HT-29 (cell line): ENCODE measurements around the gene TMEM214. TPM values are rescaled to one million over a fixed set of nuclear protein-coding genes. Genes with fewer than 3 reads are reported as not detected.

ENCODE experiments used
- DNase-seq: peaks from one replicate; pipeline ENCODE4 v3.0.0-alpha.2; 2015; ENCODE audit warnings: low spot score
- total RNA-seq: library from RNA; depleted of rRNA; stranded (reverse); fragments of >200 nt; shearing (Covaris generic); gene quantifications from 2 replicates; pipeline ENCODE4 v1.2.3, GENCODE V29; 2014; rRNA removed

Gene TMEM214
- total RNA-seq, 1 experiment from 2014 or later, result 42.0 TPM

GRCh38 chr2:27084297-27085061 lies 51.7 kb downstream of the TMEM214 start:
- DNase-seq, result no peak

- no peak for DNase-seq
Measured at GRCh38 chr2:27085062-27085672, 52.4 kb downstream of the TMEM214 start.

GRCh38 chr2:27085673-27086089 lies 52.9 kb downstream of the TMEM214 start:
- peak; percentile 50 for DNase-seq

GRCh38 chr2:27086090-27086723 lies 53.4 kb downstream of the TMEM214 start:
- DNase-seq, result peak; percentile 91

DNA sequence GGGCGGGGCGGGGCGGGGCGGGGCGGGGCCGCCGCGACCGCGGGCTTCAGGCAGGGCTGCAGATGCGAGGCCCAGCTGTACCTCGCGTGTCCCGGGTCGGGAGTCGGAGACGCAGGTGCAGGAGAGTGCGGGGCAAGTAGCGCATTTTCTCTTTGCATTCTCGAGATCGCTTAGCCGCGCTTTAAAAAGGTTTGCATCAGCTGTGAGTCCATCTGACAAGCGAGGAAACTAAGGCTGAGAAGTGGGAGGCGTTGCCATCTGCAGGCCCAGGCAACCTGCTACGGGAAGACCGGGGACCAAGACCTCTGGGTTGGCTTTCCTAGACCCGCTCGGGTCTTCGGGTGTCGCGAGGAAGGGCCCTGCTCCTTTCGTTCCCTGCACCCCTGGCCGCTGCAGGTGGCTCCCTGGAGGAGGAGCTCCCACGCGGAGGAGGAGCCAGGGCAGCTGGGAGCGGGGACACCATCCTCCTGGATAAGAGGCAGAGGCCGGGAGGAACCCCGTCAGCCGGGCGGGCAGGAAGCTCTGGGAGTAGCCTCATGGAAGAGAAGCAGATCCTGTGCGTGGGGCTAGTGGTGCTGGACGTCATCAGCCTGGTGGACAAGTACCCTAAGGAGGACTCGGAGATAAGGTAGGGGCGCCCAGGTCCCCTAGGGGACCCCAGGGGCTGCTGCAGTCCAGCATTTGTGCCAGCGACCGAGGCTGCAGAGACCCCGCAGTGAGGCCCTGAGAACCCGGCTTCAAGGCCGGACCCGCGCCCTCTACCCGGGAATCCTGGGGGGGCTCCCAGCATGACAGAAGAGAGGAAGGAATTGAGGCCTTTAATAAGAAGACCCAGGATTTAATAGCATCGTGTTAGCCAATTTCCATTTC lies 54.2 kb downstream of the TMEM214 start, which contains the start of gene KHK:
Gene KHK (plus strand): TSS at position 49 of the 870 bp plus-strand sequence. CDS start 488 bp downstream, at position 537.
- peak; percentile 52 for DNase-seq

- no peak for DNase-seq
Measured at GRCh38 chr2:27087823-27088410, 55.2 kb downstream of the TMEM214 start.

DNA sequence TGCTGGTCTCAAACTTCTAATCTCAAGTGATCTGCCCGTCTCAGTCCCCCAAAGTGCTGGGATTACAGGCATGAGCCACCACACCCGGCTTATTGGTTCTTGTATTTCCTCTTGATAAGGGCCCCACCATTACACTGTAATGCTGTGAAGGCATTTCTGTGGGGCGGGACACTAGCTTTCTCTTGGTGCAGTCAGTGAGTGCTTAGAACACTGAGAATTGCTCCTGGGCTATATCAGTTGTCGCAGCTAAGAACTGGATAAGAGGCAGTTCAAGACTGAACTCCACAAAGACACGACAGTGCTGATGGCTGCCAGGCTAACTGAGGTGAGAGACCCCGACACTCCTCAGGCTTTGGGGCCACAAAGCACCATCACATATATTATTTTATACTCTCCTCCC lies 55.9 kb downstream of the TMEM214 start:
- no peak for DNase-seq

DNA sequence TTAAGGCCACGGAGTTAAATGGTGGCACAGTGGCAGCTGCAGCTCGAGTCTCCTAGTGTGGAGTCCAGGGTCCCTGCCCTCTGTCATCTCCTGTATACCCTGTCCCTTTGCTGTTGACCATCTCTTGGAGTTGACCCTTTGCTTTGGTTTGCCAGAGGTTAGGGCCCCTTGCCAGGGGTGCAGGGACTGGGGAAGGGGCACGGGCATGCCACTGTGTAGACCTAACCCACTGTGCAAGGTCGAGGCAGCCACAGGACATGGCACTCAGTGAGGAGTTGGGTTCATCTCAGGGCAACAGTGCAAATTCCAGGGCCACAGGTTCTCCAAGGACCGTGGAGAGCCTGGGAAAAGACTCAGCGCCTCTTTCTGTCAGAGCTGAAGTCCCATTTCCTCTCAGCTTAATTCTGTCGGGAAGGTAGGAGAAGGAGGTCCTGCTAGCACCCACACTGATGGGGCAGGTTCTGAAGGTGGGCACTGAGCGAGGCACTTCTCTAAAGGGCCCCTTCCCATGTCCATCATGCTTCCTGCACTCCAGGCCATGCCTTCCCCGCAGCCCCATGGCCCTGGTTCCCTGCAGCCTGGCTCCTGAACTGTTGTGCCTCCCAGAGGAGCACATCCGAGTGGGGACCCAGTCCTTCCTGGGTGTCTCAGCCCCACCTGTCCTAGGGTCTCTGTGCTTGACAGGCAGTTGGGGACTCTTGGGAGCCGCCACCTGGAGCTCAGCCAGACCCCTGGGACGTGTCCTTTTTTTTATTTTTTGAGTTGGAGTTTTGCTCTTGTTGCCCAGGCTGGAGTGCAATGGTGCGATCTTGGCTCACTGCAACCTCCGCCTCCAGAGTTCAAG lies 56.6 kb downstream of the TMEM214 start:
- no peak for DNase-seq

Other genes starting within 250 kb of the TMEM214 start
- gene CENPA, start 246.9 kb upstream of the TMEM214 start, total RNA-seq, result 18.3 and 26.9 TPM in 2 replicates
- gene DPYSL5, start 184.8 kb upstream of the TMEM214 start, total RNA-seq, result not detected in 2 replicates
- 6.9 and 7.4 TPM in 2 replicates for gene MAPRE3, start 62.3 kb upstream of the TMEM214 start, total RNA-seq
- 28.1 and 34.5 TPM in 2 replicates for gene AGBL5, start 18.7 kb downstream of the TMEM214 start, total RNA-seq
- 107 and 127 TPM in 2 replicates for gene OST4, start 38.7 kb downstream of the TMEM214 start, total RNA-seq
- gene EMILIN1, start 45.6 kb downstream of the TMEM214 start, total RNA-seq, result 0.65 and 1.1 TPM in 2 replicates
- 4.1 and 4.2 TPM in 2 replicates for gene KHK, start 53.8 kb downstream of the TMEM214 start, total RNA-seq
- 38.2 and 42.0 TPM in 2 replicates for gene CGREF1, start 86.2 kb downstream of the TMEM214 start, total RNA-seq
- not detected in 2 replicates for gene ABHD1, start 90.8 kb downstream of the TMEM214 start, total RNA-seq
- 84.6 and 96.2 TPM in 2 replicates for gene PREB, start 101.7 kb downstream of the TMEM214 start, total RNA-seq
- not detected in 2 replicates for gene PRR30, start 106.4 kb downstream of the TMEM214 start, total RNA-seq
- gene TCF23, start 116.0 kb downstream of the TMEM214 start, total RNA-seq, result not detected in 2 replicates
- 75.0 and 86.6 TPM in 2 replicates for gene ATRAID, start 179.1 kb downstream of the TMEM214 start, total RNA-seq
- 48.8 and 55.0 TPM in 2 replicates for gene SLC5A6, start 179.3 kb downstream of the TMEM214 start, total RNA-seq
- 78.5 and 88.5 TPM in 2 replicates for gene CAD, start 184.4 kb downstream of the TMEM214 start, total RNA-seq
- gene SLC30A3, start 230.1 kb downstream of the TMEM214 start, total RNA-seq, result not detected in 2 replicates
- gene DNAJC5G, start 242.5 kb downstream of the TMEM214 start, total RNA-seq, result not detected in 2 replicates
- 5.8 and 7.1 TPM in 2 replicates for gene TRIM54, start 249.5 kb downstream of the TMEM214 start, total RNA-seq